HG03442 (cell line): ENCODE data around the gene AFDN.
"Not testable (repeated sequence)": the region's sequence is repeated elsewhere in the genome, so short reads cannot be mapped to it uniquely, and the experiment has no call there.

Experiments
- ATAC-seq: cut with Tn5 transposase; IDR thresholded peaks from one replicate; pipeline ENCODE4 v1.9.1; 2021; ENCODE audit warnings: mild to moderate bottlenecking, moderate library complexity; ENCODE audit not compliant: unreplicated experiment

Gene AFDN

DNA sequence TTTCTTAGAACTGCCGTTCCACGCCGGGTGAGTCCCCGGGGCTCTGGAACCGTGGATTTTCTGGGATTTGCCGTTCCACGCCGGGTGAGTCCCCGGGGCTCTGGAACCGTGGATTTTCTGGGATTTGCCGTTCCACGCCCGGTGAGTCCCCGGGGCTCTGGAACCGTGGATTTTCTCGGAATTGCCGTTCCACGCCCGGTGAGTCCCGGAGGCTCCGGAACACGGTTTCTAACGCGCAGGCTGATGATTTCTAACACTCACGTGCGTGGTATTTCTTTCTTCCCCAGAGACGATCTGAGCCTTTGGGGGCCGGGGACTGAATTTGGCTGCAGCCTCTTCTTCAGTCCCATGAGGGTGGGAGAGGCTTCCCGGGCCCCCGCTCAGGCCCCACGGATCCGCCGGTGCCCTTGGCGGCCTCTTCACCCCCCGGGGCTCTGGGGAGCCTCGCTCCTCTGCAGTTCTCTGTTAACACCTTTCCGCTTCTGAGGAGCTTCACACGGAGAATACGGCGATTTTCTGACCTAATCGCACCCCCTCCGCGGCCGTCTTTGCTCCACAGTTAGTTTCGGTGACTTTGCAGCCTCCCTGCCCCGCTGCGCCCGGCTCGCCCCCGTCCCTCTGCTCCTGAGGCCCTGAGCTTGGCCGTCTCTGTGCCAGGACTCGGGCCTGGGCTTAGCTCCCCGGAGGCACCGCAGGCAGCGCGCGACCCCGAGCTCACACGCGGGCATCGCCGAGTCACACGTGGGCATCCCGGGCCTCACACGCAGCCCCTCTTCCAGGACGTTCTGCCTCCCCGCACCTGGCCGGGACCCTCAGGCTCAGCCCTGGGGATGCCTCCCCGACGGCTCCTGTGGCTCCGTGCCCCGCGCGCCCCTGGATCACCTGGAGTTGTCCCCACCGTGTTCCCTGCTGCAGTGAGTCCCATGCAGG lies 163.6 kb downstream of the AFDN start:
- no peak for ATAC-seq

DNA sequence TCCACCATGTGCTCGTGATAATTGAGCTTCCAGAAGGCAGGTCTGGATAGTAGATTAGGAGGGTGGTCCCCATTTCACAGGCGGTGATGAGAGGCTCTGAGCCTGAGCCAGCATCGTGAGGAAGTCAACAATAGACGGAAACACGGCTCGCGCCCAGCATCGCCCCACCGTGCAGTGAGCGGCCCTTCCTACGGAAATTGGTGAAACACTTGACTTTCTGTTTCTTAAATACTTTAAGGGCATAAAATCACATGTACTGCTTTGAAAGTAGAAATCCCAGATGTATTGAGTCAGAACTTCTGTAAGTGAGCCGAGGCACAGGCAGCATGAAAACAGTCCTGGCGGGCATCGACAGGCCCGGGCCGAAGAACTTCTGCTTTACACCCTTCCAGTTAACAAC lies 166.5 kb downstream of the AFDN start:
- ATAC-seq: no peak

DNA sequence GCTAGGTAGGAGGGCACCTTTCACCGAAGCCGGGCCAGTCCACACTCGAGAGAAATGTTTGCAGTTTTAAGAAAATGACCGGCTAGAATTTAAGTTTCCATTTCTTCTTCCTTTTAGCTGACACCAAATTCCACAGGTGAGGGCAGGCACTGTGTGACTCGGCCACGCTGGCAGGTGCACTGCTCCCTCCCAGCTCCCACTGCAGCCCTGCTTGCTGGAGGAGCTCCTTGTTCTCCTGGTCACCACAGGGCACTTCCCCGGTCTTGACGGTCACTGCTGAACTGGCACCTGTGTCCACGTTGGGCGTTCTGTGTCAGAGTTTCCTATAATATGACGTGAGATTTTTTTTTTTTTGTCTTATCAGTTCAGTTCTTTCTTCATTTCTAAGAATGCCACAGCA lies 167.1 kb downstream of the AFDN start:
- no peak for ATAC-seq

DNA sequence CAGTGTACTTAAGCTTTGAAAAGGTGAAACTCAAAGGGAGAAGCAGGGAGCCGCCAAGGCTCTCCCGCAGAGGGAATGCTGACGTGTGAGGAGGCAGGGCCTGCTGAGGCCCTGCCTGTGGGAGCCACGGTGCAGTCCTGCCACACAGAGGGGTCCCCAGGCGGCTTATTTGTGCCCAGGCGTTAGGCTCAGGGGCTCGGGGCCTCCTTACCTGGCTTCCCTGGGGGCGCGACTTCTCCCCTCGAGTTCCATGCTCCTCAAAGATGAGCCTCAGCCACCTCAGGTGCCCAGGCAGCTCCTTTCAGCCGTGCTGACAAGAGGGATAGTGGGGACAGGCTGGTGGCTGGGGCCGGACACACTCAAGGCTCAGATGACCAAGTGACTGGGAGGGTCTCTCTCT lies 168.6 kb downstream of the AFDN start:
- no peak for ATAC-seq

DNA sequence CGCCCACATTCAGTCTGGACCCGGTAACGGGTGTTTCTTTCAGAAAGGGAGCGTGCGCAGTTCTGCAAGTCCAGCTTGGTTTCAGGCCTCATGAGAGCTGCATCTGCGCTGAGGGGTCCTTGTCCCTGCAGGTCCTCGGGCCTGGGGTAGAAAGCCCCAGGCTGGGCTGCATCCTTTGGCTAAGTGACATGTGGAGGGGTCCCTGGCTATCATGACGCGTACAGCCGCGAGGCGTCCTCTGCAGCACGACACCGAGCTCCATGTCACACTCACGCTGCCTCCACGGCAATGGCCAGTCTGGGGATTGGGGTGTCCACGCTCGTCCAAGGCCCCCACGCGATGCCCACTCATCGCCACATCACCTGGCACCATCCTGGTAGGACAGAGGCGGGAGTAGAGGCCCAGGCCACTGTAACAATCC lies 169.0 kb downstream of the AFDN start:
- ATAC-seq: no peak

DNA sequence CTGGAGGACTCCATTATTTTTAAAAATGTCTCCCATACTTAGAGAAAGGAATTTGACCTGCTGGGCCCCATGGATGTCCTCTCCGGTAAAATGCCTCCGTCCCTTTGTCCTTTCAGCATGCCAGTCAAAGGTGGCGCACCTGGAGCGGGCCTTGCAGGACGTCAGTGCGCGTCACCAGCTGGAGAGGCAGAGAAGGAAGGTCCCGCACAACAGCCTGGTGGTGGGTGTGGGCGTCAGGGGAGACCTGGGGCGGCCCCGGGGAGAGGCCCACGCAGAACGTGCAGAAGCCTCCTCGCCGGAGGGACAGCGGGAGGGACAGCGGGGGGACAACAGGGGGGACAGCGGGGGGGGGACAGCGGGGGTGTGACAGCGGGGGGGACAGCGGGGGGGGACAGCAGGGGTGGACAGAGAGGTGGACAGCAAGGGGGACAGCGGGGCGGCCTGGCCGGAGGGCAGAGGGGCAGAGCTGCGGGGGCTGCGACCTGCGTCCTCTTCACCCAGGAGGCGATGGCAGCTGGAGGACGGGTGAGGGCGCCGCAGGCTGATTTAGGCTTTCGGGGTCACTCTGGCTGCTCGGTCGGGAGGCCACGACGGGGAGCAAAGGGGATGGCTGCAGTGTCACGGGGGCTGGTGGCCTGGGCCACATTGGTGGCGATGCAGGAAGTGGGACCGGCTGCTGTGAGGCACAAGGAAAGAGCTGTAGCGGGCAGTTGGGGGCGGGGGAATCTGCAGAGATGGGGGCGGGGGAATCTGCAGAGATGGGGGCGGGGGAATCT lies 169.9 kb downstream of the AFDN start:
- ATAC-seq: no peak

DNA sequence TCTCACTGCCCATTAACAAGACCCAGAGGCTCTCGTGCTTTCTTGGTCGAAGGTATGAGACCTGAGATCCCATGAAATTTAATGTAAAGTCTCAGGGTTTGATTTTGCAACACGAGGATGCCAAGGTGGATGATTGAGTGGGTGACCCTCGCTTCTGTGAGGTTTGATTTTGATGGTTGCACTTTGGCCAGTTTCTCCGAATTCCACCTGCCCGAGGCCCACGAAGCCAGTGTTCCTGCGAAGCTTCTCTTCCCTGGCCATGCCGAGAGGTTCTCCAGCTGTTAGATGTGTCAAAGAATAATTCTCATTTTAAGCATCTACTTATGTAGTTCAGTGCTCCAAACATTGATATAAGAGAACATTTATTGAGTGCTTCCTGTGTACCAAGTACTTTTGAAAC lies 170.9 kb downstream of the AFDN start, which contains the start of gene KIF25:
TSS of gene KIF25 (plus strand) at position 30 of the 400 bp plus-strand sequence. CDS start 31,915 bp downstream, outside the sequence.
- no peak for ATAC-seq

DNA sequence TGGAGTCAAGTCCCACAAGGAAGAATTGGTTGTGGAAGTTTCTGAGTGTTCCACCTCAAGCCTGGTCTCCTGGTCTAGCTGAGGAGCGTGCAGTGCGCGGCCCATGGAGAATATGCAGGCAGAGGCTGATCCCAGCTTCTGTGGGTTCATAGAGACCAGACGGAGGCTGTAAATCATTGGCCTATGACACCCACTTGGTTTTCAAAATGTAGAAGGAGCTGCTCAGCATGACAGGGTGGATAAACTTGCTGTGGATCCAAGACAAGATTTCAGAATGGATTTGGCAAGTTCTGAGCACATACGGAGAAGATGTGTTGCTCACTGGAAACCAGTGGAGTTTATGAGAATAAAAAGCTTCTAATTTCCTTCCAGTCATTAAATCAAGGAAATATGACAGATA lies 171.5 kb downstream of the AFDN start:
- no peak for ATAC-seq

DNA sequence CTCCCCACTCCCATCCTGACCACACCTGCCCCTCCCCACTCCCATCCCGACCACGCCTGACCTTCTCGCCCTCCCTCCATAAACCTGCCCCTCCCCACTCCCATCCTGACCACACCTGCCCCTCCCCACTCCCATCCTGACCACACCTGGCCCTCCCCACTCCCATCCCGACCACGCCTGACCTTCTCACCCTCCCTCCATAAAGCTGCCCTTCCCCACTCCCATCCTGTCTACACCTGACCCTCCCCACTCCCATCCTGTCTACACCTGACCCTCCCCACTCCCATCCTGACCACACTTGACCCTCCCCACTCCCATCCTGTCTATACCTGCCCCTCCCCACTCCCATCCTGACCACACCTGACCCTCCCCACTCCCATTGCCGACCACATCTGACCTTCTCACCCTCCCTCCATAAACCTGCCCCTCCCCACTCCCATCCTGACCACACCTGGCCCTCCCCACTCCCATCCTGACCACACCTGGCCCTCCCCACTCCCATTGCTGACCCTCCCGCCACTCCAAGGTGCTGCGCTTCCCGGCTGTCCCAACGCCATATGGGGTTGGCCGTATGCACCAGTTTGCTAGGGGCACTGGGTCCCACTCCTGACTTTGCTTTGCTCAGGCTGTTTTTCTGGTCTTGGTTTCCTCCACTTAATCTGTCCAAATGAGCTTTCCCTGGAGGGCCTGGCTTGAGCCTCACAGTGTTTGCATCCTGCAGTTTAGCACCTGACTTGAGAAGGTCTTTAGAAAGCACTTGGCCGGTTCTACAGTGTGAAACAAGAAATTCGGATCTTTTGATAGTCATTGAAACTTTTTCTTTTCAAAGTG lies 173.7 kb downstream of the AFDN start:
- ATAC-seq: no peak

DNA sequence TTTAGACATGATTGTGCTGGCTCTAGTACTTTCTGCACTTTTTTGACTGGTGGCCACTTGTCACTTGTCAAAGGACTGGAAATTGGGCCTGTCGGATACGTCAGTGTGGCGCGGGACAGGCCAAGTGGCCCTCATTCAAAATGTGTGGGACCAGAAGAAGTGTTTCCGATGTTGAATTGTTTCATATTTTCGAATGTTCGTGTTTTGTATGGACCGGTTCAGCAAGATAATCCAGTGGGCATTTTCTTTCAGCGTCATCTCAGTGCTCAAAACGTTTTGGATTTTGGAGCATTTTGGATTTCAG lies 174.3 kb downstream of the AFDN start:
- no peak for ATAC-seq

DNA sequence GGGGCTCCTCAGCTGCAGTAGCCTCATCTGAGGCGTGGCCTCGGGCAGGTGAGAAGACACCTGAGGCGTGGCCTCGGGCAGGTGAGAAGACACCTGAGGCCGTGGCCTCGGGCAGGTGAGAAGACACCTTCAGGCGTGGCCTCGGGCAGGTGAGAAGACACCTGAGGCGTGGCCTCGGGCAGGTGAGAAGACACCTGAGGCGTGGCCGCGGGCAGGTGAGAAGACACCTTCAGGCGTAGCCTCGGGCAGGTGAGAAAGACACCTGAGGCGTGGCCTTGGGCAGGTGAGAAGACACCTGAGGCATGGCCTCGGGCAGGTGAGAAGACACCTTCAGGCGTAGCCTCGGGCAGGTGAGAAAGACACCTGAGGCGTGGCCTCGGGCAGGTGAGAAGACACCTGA lies 174.8 kb downstream of the AFDN start:
- not testable (repeated sequence) for ATAC-seq

DNA sequence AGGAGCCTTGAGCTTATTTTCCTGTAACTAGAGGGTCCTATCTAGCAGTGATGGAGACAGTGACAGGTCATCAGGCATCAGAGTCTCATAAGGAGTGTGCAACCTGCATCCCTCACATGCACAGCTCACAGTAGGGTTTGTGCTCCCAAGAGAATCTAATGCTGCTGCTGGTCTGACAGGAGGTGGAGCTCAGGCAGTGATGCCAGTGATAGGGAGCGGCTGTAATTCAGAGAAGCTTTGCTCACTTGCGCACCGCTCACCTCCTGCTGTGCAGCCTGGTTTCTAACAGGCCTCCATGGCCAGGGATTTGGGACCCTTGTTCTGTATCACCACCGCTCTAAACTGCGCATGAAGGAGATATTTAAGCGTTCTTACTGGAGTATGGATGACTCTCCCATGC lies 176.1 kb downstream of the AFDN start:
- ATAC-seq: no peak

DNA sequence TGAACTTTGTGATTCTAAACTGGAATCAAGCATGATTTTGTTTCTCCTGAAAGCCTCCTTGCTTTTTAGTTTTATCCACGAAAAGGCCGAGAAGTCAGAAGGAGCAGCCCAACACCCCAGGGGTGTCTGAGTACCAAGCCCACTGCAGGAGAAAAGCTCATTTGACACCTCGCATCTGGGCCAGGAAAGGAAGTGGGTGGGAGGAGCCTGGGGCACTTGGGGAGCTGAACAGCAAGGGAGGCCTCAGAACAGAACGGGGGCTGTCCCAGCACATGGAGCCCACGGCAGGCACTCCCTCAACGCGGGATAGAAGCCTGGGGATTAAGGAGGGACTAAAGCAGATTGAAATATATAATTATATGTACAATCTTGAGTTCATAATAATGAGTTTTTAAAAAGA lies 177.3 kb downstream of the AFDN start:
- no peak for ATAC-seq

DNA sequence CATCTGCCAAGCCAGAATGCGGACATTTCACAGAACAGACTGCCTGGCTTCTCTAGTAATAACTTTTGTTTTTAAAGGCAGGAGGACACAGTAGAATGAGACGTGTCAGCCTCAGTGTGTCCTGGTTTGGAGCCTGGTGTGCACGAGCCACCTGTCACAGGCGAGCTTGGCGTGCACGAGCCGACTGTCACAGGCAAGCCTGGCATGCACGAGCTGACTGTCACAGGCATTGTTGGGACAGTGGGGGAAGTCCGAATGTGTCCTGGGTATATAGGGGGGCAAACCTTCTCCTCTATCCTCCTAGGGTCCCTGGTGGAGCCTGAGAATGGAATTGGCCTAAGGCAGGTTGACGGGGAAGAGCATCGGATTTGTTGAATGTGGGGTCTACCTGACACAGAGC lies 178.2 kb downstream of the AFDN start:
- ATAC-seq: no peak

DNA sequence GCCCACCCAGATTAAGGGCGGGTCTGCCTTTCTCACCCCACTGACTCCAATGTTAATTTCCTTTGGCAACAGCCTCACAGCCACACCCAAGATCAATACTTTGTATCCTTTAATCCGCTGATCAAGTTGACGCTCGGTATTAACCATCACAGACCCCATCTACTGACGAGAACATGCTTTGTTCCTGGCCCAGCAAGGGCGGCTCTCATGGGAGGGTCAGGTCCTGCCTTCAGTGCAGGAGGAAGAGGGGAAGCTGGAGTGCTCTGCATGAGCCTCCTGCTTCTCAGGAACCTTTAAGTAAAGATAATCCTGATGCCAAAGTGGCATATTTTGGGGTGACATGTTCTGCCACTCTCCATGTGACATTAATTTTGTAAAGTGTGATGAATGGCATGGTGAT lies 179.1 kb downstream of the AFDN start:
- ATAC-seq: no peak

DNA sequence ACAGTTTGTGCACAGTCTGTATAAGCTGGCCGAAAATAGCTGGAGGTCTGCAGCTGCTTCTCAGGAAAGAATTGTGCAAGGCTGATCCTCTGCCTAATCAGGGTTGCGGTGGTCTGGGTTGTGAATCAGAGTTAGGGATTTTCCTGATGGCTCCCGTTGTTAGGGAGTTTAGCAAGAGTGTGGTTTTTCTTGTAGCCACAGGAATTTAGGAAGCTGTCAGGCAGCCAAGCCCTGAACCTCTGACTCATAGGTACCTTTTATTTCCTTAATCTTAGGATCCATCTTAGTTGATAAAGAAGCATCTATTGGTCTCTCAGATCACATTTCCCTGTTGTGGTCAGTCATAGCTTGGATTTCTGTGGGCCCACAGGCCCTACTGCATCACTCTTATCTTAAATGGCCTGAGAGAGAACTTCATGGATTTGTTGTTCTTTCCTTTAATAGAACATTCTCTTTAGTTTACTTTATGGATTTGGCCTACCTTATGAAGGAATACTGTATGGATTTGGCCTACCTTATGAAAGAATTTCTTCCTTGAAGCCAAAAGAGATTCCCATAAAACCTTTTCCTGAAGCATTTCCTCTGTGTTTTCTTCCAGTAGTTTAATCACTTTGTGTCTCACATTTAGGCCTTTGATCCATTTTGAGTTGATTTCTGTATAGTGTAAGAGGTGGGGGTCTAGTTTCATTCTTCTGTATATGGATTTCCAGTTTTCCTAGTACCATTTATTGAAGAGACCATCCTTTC lies 181.1 kb downstream of the AFDN start:
- no peak for ATAC-seq

DNA sequence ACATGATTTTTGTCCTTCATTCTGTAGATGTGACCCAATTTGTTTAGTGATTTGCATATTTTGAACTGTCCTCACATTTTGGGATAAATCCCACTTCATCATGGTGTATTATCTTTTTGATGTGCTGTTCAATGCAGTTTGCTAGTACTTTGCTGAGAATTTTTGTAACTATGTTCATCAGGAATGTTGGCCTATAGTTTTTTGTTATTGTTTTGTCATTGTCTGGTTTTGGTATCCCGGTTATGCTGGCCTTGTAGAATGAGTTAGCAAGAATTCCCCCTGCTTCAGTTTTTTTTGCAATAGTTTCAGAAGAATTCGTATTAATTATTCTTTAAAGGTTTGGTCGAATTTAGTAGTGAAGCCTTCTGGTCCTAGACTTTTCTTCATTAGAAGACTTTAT lies 182.6 kb downstream of the AFDN start:
- no peak for ATAC-seq

DNA sequence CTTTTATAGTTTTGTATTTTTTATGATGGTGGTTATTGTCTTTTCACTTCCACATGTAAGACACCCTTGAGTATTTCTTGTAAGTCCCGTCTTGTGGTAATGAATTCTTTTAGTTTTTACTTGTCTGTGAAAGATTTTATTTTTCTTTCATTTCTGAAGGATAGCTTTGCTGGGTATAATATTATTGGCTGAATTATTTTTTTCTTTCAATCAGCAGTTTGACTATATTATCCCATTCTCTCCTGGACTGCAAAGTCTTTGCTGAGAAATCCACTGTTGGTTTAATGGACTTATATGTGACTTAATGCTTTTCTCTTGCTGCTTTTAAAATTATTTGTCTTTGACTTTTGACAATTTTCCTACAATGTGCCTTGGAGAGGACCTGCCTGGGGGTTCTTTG lies 184.6 kb downstream of the AFDN start:
- no peak for ATAC-seq

DNA sequence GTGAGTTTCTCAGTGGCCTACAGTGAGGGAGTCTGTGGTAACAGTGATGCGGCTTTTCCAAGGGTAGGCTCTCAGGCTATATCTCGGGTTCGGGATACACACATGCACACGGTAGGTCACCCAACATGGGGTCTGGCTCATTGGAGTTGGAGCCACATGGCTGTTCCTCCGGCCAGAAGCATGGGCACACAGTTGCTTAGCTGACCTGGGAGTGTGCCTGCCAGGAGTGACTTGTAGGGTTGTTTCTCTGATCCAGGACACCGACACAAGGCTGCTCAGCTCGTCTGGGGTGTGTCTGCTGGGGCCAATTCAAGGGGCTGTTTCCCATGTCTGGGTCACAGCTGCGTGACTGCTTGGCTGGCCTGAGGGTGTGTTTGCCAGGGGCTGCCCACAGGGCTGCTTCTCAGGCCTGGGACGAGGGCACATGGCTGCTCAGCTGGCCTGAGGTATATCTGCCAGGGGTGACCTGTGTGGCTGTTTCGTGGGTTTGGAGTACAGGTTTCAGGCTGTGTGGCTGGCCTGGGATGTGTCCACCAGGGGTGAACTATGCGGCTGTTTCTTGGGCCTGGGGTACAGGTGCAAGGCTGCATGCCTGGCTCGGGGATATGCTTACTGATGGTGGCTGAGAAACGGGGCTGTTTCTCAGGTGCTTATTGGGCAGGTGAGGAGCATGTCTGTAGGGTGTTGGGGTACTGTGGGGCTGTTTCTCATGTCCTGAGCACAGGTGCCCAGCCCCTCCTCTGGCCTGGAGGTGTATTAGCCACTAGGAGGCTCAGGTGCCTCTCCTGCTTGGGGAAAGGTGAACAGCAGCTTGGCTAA lies 185.9 kb downstream of the AFDN start:
- no peak for ATAC-seq
